ENCODE data around the gene SLC7A4. TPM values are rescaled to one million over a fixed set of nuclear protein-coding genes. Genes with fewer than 3 reads are reported as not detected.
A peak's percentile ranks its signal among the peaks of the same experiment; 100 is the strongest.

SLC7A4 gene
- total RNA-seq, 1 donor from 2014 or later = 0.23 TPM

GRCh38 chr22:20989323-20990138, 42.8 kb downstream of the SLC7A4 start:
- no peak for DNase-seq (ENCODE audit: low spot score)
- no peak for ATAC-seq

GRCh38 chr22:20988573-20989322, 43.6 kb downstream of the SLC7A4 start:
- no peak for DNase-seq (ENCODE audit: low spot score)

GRCh38 chr22:20987375-20987774, 45.0 kb downstream of the SLC7A4 start:
- no peak for DNase-seq (ENCODE audit: low spot score)
- no peak for ATAC-seq

More at GRCh38 chr22:20988573-20989322, 43.6 kb downstream of the SLC7A4 start:
- ATAC-seq = no peak

GRCh38 chr22:20986365-20986764, 46.0 kb downstream of the SLC7A4 start:
- ATAC-seq (no peak), DNase-seq (ENCODE audit: low spot score) (no peak)

- DNase-seq (ENCODE audit: low spot score) (no peak), ATAC-seq (no peak)
These were observed 46.6 kb downstream of the SLC7A4 start for GRCh38 chr22:20985720-20986119.

- no peak for ATAC-seq
These were observed 49.1 kb downstream of the SLC7A4 start for GRCh38 chr22:20983081-20983771.

GRCh38 chr22:20982563-20982882, 49.8 kb downstream of the SLC7A4 start:
- DNase-seq (ENCODE audit: low spot score) = no peak
- peak; percentile 4 for ATAC-seq

More at GRCh38 chr22:20983081-20983771, 49.1 kb downstream of the SLC7A4 start:
- DNase-seq (ENCODE audit: low spot score) = no peak

- ATAC-seq (peak; percentile 87), DNase-seq (ENCODE audit: low spot score) (peak; percentile 92)
These were observed 50.4 kb downstream of the SLC7A4 start, which contains the start of gene LZTR1 for GRCh38 chr22:20981787-20982562. LZTR1 (plus strand) TSS chr22:20982297; CDS start chr22:20982372, 75 bp downstream.

- DNase-seq (ENCODE audit: low spot score) = no peak
- ATAC-seq = no peak
These were observed 51.2 kb downstream of the SLC7A4 start for GRCh38 chr22:20980938-20981722.

- ATAC-seq (no peak), DNase-seq (ENCODE audit: low spot score) (no peak)
These were observed 51.8 kb downstream of the SLC7A4 start for GRCh38 chr22:20980523-20980922.

- peak; percentile 45 for ATAC-seq
- peak; percentile 66 for DNase-seq (ENCODE audit: low spot score)
These were observed 52.4 kb downstream of the SLC7A4 start for GRCh38 chr22:20979940-20980453.

- peak; percentile 73 for DNase-seq (ENCODE audit: low spot score)
- peak; percentile 61 for ATAC-seq
These were observed 53.0 kb downstream of the SLC7A4 start for GRCh38 chr22:20979243-20979809.

Other genes with a start within 250 kb of the SLC7A4 start
- 40.4 TPM for gene PI4KA, start 173.8 kb downstream of the SLC7A4 start, total RNA-seq
- 24.6 TPM for gene SNAP29, start 173.6 kb downstream of the SLC7A4 start, total RNA-seq
- 41.4 TPM for gene CRKL, start 115.2 kb downstream of the SLC7A4 start, total RNA-seq
- gene AIFM3, start 65.3 kb downstream of the SLC7A4 start, total RNA-seq = 1.3 TPM
- gene LZTR1, start 50.3 kb downstream of the SLC7A4 start, total RNA-seq = 36.7 TPM
- 16.9 TPM for gene THAP7, start 30.4 kb downstream of the SLC7A4 start, total RNA-seq
- gene P2RX6, start 17.4 kb downstream of the SLC7A4 start, total RNA-seq = 0.28 TPM
- gene LRRC74B, start 13.4 kb upstream of the SLC7A4 start, total RNA-seq = not detected